Neutrophil (primary cell): ENCODE measurements around the gene LYSMD3.

Experiments used
- H3K27ac ChIP-seq: fragments of 200-600 bp; sonication (generic); 2 replicates; pipeline ENCODE4 v1.5.1; 2016; ENCODE audit warnings: mild to moderate bottlenecking, moderate library complexity
- H3K27me3 ChIP-seq: fragments of 200-600 bp; sonication (generic); 2 replicates; pipeline ENCODE4 v1.6.0; 2016; ENCODE audit warnings: mild to moderate bottlenecking
- H3K36me3 ChIP-seq: fragments of 200-600 bp; sonication (generic); 2 replicates; pipeline ENCODE4 v1.5.1; 2017
- H3K4me1 ChIP-seq, 2 experiments: fragments of 200-600 bp in 1 of 2; sonication (generic) in 1 of 2; 1 replicate in 1 of 2; 2 replicates in 1 of 2; pipeline versions ENCODE4 v1.5.1 to v1.6.1; 2013 to 2016; ENCODE audit warnings: low read depth in 1 of 2, low read length in 1 of 2, mild to moderate bottlenecking in 1 of 2, moderate library complexity in 1 of 2; ENCODE audit not compliant: control insufficient read depth in 1 of 2, insufficient read depth in 1 of 2
- H3K4me3 ChIP-seq, 2 experiments: fragments of 200-600 bp in 1 of 2; sonication (generic) in 1 of 2; 1 replicate in 1 of 2; 2 replicates in 1 of 2; pipeline ENCODE4 v1.5.1; 2013 to 2016; ENCODE audit warnings: low read depth in 1 of 2, low read length in 1 of 2, mild to moderate bottlenecking in 1 of 2, moderate library complexity in 1 of 2
- H3K9me3 ChIP-seq: fragments of 200-600 bp; sonication (generic); 2 replicates; pipeline ENCODE4 v1.5.1; 2016
- TF ChIP-seq, protein P1 (sequence below): fragments of 200-600 bp; sonication (generic); IDR thresholded peaks from 2 replicates; pipeline ENCODE4 v1.5.1; 2016; ENCODE audit warnings: antibody characterized with exemption

LYSMD3 gene

DNA sequence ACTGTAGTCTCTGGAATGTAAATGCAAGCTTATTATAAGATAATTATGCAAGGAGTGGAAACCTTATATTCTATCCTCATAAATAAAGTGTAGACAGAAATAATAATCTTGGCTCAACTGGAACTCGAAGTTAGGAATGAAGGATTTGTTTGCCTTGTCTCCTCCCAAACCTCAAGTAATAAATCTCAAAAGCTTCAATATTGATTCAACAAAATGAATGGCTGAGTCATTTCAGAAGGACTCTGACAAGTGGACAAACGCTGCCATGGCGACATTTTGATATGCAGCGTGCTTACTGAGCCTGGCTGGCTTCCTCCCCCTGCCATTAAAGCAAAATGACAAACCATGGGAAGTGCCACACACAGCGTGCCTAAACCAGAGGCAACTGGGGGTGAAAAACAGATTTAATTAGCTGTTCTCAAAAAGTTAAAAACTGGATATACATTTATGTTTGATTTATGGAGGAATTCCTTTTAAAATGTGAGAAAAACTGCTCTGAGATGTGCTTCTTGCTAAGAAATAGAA, 18.7 kb upstream of the LYSMD3 start:
- H3K27me3 ChIP-seq = peaks cover 13% of the 10 kb centered on the region
- H3K36me3 ChIP-seq = no peaks in the 10 kb centered on the region
- TF ChIP-seq, protein P1, sequence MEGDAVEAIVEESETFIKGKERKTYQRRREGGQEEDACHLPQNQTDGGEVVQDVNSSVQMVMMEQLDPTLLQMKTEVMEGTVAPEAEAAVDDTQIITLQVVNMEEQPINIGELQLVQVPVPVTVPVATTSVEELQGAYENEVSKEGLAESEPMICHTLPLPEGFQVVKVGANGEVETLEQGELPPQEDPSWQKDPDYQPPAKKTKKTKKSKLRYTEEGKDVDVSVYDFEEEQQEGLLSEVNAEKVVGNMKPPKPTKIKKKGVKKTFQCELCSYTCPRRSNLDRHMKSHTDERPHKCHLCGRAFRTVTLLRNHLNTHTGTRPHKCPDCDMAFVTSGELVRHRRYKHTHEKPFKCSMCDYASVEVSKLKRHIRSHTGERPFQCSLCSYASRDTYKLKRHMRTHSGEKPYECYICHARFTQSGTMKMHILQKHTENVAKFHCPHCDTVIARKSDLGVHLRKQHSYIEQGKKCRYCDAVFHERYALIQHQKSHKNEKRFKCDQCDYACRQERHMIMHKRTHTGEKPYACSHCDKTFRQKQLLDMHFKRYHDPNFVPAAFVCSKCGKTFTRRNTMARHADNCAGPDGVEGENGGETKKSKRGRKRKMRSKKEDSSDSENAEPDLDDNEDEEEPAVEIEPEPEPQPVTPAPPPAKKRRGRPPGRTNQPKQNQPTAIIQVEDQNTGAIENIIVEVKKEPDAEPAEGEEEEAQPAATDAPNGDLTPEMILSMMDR = no peak
- H3K4me3 ChIP-seq = no peak overlapping the region
- no peaks in the 10 kb centered on the region for H3K4me1 ChIP-seq
- H3K9me3 ChIP-seq = no peaks in the 10 kb centered on the region
- no peak overlapping the region for H3K27ac ChIP-seq

- Histone ChIP-seq H3K4me1 (no peaks in the 10 kb centered on the region), H3K4me3 (no peak overlapping the region), H3K27me3 (peaks cover 3% of the 10 kb centered on the region), H3K27ac (no peak overlapping the region), H3K9me3 (no peaks in the 10 kb centered on the region), H3K36me3 (no peaks in the 10 kb centered on the region)
- TF ChIP-seq, protein P1 = no peak
Observed at GRCh38 chr5:90547072-90547536, 17.7 kb upstream of the LYSMD3 start.

- Histone ChIP-seq H3K27me3 (no peaks in the 10 kb centered on the region), H3K9me3 (no peaks in the 10 kb centered on the region)
- TF ChIP-seq, protein P1 = no peak
Observed at GRCh38 chr5:90546216-90546837, 16.9 kb upstream of the LYSMD3 start.

GRCh38 chr5:90545511-90545910, 16.1 kb upstream of the LYSMD3 start:
- Histone ChIP-seq H3K9me3 (no peaks in the 10 kb centered on the region), H3K4me1 (no peaks in the 10 kb centered on the region), H3K4me3 (no peak overlapping the region), H3K36me3 (no peaks in the 10 kb centered on the region), H3K27me3 (no peaks in the 10 kb centered on the region), H3K27ac (no peak overlapping the region)
- TF ChIP-seq, protein P1 = no peak

More at GRCh38 chr5:90546216-90546837, 16.9 kb upstream of the LYSMD3 start:
- no peak overlapping the region for H3K4me3 ChIP-seq
- no peaks in the 10 kb centered on the region for H3K4me1 ChIP-seq
- no peak overlapping the region for H3K27ac ChIP-seq
- H3K36me3 ChIP-seq = no peaks in the 10 kb centered on the region

- Histone ChIP-seq H3K27me3 (no peaks in the 10 kb centered on the region), H3K9me3 (no peaks in the 10 kb centered on the region), H3K36me3 (no peaks in the 10 kb centered on the region), H3K4me1 (no peaks in the 10 kb centered on the region), H3K4me3 (no peak overlapping the region), H3K27ac (no peak overlapping the region)
- TF ChIP-seq, protein P1 = no peak
Observed at GRCh38 chr5:90542827-90543519, 13.6 kb upstream of the LYSMD3 start.
